ENCODE results near the gene SEMA6D.

Gene SEMA6D, protein sequence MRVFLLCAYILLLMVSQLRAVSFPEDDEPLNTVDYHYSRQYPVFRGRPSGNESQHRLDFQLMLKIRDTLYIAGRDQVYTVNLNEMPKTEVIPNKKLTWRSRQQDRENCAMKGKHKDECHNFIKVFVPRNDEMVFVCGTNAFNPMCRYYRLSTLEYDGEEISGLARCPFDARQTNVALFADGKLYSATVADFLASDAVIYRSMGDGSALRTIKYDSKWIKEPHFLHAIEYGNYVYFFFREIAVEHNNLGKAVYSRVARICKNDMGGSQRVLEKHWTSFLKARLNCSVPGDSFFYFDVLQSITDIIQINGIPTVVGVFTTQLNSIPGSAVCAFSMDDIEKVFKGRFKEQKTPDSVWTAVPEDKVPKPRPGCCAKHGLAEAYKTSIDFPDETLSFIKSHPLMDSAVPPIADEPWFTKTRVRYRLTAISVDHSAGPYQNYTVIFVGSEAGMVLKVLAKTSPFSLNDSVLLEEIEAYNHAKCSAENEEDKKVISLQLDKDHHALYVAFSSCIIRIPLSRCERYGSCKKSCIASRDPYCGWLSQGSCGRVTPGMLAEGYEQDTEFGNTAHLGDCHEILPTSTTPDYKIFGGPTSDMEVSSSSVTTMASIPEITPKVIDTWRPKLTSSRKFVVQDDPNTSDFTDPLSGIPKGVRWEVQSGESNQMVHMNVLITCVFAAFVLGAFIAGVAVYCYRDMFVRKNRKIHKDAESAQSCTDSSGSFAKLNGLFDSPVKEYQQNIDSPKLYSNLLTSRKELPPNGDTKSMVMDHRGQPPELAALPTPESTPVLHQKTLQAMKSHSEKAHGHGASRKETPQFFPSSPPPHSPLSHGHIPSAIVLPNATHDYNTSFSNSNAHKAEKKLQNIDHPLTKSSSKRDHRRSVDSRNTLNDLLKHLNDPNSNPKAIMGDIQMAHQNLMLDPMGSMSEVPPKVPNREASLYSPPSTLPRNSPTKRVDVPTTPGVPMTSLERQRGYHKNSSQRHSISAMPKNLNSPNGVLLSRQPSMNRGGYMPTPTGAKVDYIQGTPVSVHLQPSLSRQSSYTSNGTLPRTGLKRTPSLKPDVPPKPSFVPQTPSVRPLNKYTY

DNA sequence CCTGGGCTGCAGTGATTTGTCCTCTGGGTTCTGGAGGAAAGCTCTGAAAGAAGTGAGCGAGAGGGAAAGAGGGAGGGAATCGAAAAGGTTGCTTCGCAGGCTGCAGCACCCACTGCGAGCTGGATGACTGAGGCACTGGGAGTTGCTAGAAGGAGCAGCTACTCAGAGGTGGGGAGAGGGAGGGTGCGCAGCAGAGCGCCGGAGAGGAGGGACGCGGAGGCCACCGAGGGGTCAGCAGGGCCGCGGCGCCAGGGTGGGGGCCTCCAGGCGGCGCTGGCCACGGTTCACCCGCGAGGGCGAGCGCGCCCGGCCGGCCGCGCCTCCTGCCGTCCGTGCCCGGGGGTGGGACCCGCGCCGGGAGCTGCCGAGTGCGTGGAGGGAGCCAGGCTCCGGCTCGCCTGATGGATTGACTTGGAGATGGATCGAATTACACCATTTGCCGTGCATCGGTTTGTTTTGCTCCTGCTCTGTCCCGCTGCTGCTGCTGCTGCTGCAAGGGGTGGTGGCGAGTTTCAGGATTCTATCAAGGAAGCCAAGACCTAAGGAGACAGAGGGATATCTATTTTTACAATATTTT is at the start of gene SEMA6D:
Gene SEMA6D, plus strand, starts transcription at position 470 of the 577 bp plus-strand sequence. CDS start 42,294 bp downstream, outside the sequence.
- peak; percentile 75 to 86 (median 76) for DNase-seq

DNA sequence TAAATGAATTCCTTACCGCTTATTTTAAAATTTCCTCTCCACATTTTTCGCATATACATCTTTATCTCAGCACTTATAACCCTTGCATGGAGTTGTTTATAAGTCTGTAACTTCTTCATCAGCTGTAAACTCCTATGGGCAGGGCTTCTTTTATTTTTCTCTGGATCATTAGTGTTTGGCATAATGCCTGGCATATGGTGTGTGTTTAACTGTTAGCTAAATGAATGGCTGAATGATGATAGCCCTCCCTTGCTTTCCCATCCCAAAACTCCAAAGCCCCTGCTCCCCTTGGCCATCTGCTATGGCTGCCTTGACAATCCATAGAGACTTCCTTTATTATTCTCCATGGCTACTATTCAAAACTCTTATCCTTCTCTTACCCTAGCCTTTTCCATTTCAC is 48.1 kb upstream of the SEMA6D start:
- DNase-seq = no peak

DNA sequence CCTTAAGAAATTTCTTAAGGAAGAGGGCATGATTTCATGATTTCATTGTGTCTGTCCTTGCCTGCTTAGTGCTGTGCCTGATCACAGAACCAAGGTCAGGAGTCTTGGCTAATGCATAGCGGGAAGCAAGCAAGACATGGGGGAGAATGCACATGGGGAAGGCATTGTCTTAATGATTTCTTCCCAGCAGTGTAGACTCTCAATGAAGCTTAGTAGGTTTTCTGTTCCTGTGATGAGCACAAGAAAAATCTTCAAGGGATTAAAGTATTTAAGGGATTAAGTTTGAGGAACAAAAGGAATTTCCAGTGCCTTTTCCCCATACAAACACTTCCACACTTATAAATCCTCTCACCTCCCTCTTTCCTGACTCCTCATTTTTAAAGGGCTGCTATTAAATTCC is 46.9 kb upstream of the SEMA6D start:
- no peak for DNase-seq

DNA sequence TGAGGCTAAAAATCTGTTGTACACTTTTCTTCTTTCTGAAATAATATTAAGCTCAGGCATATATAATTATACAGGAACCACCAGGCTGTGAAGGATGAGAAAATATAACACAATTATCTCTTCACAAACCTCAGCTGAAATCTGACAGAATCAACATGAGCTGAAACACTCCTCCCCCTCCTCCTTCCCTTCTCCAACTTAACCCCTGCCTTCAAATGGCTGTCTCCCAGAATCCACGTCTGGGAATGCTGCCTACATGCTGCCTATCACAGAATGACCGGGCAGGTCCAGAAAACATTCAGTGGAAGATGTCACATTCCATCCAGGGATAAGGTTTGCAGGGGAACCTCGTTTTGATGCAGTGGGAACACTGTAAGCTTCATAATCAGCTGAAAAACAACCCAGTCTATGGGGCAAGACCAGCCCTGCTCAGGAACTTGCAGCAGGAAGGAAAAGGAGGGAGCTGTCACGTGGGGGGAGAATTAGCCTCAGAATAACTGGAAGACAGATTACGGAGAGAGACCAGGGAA is 44.0 kb upstream of the SEMA6D start:
- peak in 2 of 3 experiments; percentile 36 to 68 for DNase-seq

DNA sequence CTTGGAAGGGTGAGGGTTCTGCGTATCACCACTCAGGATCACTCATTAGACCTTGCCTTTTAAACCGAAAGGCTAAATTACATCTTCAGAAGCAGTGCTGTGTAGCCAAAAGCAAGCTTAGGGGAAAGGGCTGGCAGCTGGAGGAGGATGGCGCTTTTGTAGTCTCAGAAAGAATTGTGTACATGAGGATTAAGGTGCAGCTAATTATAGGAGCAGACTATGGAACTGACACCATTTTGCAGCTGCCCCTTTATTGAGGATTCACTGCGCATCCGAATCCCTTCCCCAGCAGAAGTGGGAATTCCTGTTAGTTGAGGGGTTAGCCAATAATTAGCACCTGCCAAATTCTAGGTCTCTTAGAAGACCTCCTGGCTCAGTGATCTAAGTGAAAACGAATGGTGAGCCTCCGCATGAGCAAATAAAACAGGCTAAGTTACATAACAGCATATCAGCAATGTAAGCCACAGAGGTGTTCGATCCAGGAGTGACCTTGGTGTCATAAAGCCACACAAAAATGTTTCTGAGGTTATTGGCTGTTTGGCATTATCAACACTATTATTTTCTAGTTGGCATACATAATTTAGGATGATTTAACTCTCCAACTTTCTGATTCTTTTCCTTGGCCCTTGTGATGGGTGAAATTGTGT is 42.6 kb upstream of the SEMA6D start:
- peak; percentile 20 to 95 (median 75) for DNase-seq

DNA sequence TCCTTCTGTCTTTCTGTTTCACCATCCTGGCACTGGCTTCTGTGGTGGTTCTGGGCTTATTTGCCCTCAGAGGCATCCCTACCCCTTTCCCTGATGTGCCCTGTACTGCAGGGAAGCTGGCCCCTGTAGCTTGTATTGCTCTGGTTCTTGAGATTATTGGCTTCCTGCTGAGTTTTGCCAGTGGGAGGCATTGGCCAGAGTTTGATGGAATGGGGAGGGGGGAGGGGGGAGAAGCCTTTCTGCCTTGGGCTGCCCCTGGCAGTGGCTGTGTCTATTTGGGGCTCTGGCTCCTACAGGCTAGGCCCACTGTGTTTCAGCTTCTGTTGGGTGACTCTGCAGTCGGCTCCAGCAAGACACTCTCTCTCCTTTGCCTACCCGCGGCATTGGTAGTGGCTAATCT is 41.6 kb upstream of the SEMA6D start:
- peak in 1 of 3 experiments; percentile 21 for DNase-seq

DNA sequence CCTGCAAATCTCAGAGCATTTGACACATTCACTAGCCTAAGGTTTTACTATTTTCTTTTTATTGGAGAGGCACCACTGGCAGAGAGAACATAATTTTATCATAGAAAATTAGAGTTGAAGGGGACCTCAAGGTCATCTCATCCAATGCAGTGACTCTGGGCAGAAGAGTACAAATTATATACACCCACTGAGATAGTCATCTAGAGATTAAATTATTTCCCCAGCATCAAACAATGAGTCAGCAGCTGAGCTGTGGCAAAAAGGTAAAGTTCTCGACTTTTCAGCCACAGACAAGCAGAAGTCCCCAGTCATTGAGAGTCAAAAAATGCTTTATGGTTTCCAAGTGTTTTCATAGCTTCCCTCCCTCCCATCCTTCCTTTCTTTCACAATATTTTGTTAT is 39.3 kb upstream of the SEMA6D start:
- DNase-seq = no peak

DNA sequence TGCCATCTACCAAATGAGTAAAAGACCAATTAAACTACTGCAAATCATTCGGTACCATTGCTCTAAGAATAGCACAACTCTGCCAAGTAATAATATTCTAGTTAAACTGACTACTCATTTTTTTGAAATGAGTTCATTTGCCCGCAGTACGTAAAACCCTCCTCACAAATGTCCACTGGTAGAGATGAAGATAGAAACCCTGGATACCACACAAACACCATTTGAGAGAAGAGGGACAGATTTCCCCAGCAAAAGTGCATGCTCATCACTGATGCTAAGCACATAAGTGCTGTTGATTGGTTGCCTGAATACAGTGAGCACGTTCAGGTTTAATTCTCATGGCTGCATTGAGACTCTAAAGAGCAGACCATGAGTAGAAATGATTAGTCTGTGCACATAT is 34.6 kb upstream of the SEMA6D start:
- DNase-seq = no peak

DNA sequence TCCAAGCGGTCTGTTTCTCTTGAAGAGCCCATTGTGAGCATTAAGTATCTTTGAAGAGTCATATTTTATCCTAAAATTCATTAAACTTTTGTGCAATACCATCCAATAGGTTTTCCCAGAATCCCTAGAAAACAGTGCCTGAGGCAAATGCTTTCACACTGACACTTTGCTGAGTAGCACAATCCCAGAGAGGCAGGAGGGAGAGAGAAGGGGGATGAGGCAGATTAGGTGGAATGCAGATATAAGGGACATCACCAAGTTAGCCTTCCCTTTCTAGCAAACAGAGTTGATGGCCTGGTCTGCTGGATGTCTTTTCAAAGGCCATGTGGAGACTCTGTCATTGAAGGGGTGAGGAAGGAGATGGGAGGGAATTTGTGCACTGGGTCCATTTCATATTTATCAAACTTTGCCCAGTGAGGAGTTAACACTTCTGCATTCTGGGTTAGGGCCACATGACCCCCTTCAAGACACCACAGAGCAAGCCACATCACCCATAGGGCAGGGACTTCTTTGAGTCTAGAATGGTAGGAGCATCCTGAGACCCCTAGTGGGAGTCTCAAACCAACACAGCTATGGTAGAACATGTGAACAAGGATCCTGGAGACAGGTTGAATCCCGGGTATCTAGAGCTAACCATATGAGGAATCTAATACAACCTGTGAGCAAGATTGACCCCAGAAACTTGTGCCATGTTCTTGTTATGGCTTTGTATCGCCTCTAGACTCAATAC is 32.0 kb upstream of the SEMA6D start:
- no peak for DNase-seq

DNA sequence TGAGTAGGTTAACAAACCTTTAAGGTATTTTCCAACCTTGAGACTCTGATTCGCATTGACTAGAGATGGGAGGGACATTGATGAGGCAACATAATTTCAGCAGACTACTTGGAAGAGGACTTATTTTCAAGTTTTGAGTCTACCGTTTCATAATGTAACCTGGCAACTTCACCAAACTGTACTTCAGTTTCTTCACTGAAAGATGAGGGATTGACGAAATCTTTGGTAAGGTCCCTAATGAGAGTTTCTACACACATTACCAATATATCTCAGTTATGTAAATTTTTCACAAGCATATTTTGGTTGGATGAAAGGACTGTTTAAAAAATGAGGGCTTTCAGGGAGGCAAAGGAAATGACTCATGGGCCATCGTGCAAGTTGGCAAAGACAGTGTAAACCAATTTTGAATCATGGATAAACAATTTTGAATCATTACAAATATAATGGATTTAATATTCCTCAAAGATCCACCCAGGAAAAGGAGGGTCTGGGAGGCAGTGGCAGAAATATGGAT is 28.7 kb upstream of the SEMA6D start:
- DNase-seq = no peak

DNA sequence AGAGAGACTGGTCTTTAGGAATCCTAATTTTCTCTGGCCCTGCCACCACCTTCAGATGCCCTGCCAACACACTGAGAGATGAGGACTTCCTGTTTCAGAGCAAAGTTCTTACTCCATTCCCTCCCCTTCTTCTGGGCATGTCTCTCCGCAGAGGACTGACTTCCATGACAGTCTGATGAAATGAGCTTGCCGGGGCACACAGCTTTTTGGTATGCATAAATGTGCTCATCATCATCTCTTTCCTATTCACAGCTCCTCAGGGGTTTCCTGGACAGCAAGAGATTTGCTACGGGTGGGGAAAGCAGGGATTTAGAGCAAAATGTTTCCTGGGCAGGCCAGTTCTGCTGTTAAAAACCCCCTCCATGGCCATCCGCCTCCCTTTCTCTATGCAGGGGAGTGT is 27.6 kb upstream of the SEMA6D start:
- DNase-seq = no peak

DNA sequence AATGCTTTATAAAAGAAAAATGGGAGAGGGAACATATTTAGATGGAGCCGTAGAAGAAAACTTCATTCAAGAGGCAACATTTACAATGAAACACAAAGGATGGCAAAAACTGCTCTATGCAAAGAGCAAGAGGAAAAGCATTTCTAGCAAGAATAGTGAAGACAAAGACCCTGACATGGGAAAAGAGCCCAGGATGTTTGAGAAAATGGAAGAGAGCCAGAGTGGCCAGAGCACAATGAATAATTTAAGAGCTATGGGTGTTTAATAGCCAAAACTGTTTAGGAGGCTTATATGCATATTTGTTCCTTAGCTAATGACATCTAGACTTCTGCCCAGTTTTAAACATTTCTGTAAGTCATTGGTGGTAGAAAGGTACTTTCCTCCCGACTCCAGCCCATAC is 25.4 kb upstream of the SEMA6D start:
- DNase-seq = no peak

DNA sequence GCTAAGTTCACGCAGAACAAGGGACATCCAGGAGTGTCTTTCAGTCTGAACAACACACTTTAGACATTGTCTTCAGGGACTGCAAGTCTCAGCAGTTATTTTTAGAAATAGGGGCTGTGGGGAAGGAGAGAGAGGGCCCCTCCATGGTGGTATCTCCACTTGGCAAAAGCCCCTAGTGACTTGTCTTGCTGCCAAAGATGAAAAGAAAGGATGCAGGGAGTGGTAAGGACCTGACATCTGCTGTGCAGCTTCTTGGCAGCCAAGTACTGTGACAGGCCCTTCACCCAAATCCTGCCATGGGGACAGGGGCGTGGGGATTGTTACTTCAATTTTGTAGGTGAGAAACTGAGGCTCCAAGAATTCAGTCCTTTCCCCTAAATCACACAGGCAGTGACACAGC is 21.0 kb upstream of the SEMA6D start:
- DNase-seq = no peak

DNA sequence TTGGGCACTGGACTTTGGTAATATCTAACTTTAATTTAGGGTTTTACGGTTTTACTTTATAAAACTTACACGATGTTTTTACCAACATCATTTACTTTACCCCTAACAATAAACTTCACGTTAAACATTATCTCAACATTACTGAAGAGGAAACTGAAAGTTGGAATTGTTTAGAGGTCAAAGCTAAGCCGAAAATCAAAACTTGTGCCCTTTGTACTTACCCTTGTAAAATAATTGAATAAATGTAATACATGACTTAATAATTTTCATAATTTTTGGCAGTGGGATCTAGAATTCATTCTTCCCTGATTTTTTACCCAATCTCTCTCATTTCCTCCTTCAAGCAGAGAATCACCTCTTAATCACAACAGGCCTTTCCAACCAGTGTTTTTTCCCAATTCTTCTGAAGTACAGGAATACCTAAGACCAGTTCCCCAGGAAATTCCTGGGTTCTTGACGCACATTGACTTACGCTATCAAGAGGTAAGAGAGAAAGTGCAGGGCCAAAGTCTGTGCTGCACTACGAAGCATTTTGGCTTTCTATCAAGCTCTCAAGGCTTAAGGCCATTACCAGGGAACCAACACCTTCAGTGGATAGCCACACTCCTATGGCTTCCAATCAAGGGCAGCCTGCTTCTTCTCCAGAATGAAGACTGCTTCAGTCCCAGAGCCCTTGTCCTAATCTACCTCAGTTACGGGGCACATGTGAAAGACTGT is 11.9 kb upstream of the SEMA6D start:
- no peak for DNase-seq

DNA sequence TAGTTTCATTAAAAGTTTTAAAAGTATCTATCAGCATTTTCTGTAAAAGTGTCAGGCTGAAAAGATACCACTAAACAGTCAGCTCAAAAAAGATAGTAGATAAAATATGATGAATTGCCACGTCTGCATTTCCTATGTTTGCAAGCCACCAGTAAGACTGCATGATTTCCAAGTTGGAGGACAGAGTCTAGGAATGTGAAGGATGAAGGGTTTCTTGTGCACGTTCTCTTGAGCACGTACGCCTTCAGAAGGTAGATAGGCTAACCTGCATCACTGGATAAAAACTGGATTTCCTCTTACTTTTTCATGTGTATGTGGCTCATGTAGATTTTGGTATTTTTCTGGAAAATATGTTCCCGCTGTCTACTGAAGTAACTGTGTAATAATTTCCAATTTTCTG is 9.9 kb upstream of the SEMA6D start:
- no peak for DNase-seq

DNA sequence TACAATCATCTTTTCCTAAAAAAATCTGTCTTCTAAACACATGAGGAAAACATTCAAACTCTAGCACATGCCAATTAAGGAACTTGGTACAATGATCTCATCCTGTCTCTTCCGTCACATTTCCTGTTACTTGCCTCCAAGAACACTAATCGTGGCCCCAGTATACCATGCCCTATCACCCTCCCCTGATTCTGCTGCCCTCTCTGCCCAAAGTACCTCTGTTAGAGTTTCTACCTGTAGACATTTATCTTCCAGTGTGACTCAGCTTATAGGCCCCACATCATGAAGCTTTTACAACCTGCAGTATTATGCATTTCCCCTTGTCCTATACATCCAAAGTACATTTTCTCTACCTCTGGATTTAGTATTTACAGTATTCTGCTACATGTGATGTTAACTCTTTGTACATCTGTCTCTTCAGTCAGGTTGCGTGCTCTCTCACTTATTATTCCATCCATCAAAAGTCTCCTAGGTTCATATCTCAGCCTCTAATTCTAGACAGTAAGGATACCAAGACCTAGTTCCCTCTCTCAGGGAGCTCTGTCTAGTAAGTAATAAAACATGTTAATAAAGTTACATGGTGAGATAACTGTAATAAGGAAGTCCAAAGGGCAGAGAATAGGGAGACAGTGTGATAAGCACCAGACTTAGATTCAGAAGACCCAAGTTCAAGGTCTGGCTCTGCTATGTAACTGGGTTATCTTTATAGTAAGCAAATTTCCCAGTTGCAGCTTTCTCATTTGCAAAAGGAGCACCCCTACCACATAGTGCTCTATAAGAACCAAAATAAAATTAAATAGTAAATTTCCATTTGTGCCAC is 8.9 kb upstream of the SEMA6D start:
- DNase-seq = no peak

DNA sequence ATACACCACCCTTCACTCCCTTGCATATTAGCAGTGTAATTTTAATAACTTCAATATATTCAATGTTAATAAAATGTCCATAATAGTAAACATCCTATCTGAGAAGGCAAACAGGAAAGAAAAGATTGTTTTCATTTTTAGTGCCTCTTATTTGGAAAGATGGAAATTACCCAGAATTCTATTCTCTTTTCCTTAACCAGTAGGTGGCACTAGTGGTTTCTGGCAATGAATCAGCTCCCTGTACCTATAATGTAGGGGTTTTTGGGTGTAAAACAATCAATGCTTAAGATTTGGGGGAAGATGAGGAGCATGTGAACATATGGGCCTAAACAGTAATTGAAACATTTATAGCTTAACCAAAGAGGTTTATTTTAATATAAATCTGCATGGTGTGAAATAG is 5.7 kb upstream of the SEMA6D start:
- peak in 2 of 3 experiments; percentile 9 to 42 for DNase-seq

DNA sequence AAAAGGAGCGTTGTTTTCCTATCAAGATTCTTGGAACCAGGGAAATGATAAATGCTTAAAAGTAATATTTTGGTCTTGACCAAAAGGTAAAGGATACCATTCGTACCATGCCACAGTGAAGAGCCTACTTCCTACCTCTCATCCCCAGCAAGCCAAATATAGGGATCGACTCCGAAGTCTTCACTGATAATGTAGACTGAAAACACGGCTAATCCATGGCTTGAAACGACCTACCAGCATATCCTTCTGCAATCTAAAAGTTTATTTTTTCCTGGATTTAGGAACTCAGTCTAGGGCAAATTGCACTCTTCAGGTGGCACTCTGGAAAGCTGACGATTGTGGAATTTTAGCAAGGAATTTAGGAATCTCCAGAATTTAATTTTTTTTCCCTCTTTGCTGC is 1.9 kb upstream of the SEMA6D start:
- no peak for DNase-seq

DNA sequence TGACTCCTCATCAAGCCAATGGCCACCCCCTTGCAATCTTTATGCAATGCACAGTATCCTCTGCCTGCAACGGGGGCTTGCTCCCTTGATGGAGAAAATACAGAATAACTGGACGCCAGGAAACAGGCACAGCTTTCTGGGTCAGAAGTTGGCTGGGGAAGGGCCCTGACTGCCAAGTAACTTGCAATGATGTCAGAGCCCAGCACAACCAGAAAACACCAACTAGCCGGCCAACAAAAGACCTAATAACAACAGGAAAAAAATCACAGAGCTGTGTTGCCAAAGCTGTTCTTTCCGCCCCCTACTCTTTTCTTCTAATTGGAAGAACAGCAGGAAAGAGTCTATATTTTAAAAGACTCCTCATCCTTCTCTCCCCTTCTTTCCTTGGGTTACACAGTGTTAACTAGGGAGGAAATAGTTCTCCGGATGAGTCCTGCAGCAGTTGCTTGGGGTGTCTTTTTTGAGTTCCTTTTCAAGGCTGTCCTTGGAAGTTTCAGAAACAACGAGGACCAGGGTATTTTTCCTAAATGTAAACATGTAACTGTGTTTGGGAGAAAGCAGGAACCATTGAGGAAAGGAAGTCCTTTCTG is 1.4 kb upstream of the SEMA6D start:
- DNase-seq = no peak
